Measurements from ENCODE around the gene SSTR3.

Gene SSTR3

DNA sequence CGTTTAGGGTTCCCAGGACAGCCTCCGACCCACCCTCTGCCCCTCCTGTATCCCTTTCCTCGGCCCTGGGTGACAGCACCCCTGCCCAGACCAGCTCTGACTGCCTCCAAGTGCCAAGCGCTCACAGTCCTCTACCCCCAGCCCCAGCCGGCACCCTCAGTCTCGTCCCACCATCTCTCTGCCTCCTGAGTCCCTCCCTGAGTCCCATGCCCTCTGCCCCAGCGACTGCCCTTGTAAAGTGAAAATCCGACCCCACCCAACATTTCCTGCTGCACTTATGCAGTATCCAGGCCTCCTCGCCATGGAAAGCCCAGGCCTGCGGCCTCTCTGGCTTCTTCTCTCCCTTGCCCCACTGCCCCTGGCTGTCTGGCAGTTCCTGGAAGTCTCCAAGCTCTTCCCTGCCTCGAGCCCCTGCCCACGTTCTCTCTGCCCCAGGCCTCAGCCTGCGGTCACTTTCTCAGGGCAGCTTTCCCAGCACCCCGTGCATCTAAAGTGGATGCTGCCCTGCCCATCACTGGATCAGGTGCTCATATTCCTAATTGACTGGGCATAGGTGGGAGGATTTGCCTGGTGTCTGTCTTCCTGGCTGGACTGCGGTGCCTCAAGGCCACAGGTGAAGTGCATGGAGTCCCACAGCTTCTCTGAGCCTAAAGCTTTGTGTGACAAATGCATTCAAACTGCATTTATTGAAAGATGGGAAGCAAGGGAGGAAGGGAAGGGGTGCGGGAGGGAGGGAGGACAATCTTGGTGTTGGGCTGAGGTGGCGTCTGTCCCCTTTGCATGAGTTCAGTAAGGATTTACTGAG lies 44.9 kb downstream of the SSTR3 start:
- DNase-seq (ENCODE audit: low read depth), result no peak

DNA sequence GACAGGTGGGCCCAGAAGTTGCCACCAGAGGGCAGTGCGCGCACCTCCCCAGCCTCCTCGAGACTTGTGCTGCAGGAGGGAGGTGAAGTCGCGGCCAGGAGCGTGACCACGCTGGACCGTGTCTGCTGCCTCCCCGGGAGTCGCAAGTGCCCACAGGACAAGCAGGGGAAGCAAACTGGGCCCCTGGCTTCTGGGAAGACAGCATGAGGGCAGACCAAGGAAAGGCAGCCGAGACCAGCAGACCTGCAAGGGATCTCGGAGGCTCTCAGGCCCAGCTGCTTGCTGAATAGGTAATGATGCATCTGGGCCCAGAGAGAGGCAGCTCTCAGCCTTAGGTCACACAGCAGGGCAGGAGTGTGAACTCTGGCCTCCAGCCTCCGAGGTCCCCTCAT lies 45.6 kb downstream of the SSTR3 start:
- peak; percentile 83 for DNase-seq (ENCODE audit: low read depth)

GRCh38 chr22:37165940-37166674 lies 46.2 kb downstream of the SSTR3 start:
- no peak for DNase-seq (ENCODE audit: low read depth)

DNA sequence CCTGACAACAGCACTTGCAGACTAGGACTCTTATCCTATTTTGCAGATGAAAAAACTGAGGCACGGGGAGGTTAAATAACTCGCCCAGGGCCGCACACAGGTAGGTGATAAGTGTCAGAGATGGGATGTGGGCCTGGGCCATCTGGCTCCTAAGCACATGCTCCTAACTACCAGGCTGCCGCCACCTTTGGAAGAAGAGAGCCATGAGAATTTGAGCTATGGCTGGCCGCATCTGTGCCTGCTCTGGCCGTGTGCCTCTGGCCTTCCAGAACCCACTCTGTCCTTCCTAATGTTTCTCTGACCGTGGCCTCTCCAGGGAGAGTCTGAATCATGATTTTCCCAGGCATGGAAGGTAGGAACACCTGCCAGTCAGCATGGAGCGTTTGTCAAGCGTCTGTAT lies 47.2 kb downstream of the SSTR3 start:
- no peak for DNase-seq (ENCODE audit: low read depth)

DNA sequence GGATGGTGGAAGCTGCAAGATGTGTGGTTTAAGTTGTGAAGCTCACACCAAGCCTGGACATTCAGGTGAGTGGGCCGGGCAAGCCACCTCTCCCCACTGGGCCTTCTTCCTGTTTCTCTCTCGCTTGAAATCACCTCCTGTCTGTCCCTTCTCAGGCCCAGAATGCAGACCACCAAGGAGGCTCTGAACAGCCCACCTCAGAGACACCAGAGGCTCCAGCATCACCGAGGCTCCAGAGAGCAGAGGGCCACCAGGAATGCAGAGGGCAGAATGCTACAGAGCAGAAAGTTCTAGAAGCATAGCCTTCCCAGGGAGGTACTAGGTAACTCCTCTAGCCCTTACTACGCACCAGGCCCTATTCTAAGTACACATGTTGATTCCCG lies 47.8 kb downstream of the SSTR3 start:
- DNase-seq (ENCODE audit: low read depth), result no peak

DNA sequence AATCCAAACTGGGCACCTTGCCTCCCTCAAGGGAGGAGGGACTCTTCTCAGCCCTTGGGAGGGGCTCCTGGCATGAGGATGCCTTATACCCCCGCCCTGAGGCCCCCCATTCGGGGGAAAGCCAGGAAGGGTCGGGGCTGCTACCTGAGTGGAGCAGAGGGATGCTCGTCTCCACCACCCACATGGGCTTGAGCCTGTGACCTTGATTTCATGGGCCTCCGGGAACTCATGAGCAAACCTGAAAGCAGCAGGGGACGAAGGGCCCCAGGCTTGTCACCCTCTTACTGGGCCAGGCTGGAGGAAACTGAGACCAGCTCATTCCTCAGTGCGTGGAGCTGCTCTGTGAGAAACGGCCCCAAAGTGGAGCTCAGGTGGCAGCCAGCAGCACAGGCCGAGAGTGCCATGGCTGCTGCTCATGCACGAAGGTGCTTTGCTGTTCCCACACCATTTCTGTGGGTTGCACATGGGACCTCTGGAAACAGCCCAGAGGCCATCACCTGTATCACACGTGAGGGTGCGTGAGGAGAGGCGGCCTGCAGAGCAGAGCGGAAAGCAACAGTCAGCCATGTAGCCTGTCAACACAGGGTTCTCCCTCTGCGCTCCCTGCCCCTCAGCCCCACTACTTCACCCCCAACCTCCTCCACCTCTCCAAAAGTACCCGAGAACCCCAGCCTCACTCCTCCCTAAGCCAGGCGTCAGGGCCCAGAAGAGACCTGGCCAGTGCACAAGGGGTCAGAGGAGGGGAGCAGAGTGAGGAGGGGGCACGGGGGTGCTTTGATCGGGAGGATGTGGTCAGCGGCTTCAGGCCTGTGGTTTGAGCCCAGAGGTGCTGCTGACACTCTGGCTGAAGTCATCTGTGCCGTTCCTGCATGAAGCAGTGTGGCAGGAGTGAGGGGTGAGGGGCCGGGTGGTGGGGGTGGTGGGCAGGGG lies 48.4 kb downstream of the SSTR3 start:
- peak; percentile 81 for DNase-seq (ENCODE audit: low read depth)

GRCh38 chr22:37163096-37163489 lies 49.2 kb downstream of the SSTR3 start:
- DNase-seq (ENCODE audit: low read depth), result no peak

GRCh38 chr22:37162221-37163095 lies 49.8 kb downstream of the SSTR3 start:
- peak; percentile 73 for DNase-seq (ENCODE audit: low read depth)

DNA sequence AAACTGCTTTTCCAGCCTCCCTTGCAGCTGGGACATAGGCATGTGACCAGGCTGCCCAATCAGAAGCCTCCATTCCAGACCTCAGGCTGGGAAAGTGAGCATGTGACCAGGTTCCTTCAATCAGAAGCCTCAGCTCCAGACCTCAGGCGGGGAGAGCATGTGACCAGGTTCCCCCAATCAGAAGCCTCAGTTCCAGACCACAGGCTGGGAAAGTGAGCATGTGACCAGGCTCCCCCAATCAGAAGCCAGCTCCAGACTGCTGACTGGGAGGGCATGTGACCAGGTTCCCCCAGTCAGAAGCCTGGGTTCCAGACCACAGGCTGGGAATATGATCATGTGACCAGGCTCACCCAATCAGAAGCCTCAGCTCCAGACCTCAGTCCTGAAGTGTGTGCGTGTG lies 50.8 kb downstream of the SSTR3 start:
- no peak for DNase-seq (ENCODE audit: low read depth)

DNA sequence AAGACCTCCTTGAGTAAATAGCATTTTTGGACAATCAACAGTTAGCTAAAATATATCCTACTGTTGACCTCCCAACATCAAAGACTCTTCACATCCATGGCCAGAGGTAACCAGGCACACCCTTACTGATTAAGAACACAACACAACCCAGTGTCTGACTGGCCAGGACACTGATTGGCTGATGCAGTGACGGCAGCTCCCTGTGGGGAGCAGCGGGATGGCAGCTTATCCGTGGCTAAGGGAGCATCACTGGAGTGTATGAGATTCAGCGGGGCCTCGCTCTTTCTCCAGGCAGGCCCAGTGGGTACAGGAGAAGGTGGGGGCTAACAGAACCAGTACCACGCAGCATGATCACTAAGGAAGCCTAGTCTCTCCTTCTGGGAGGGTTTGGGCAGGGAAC lies 52.2 kb downstream of the SSTR3 start:
- no peak for DNase-seq (ENCODE audit: low read depth)

DNA sequence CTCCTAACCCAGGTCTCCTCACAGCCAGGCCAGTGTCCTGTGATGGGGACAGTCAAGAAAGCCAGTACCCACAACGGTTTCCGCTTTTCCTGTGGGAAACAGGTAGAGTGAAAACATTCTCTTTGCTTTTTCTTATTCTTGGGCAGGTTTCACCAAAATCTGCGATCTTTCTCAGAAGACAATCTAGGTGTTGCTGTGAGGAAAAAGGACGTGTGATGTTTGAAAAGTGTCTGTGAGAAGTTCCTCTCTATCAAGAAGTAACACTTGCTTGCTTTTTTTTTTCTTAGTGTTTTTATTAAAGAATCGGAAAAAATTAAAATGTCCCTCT lies 53.4 kb downstream of the SSTR3 start:
- no peak for DNase-seq (ENCODE audit: low read depth)

DNA sequence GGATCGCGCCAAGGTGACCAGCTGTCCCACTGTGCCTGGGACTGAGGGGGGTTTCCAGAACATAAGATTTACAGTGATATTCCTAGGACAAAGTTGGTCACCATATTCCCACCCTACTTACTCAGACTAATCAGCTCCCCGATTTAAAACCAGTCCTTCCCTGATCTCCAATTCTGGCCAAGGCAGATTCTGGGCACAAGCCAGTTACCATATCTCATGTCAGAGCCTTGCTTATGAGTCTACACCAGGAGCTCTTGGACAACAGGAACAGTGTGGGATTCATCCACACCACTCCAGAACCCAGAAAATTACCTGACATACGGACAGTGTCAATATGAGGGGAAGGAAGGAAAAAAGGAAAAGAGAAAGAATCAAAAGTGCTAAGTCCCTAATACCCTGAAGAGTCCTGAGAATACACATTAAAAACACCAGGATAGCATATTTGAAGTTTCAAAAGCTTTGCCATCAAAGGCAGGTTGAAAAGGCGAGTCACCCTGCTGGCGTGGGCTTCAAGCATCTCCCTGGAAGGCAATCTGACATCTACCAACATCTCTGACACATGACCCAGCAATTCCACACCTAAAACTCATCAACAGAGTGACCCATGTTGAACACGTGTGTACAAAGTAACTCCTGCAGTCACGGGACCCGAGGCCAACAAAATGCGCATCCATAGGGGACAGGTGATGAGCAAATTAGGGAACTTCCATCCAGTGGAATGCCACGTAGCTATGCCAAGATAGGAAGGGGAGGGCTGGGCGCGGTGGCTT lies 54.6 kb downstream of the SSTR3 start:
- DNase-seq (ENCODE audit: low read depth), result no peak

- no peak for DNase-seq (ENCODE audit: low read depth)
Observed at GRCh38 chr22:37156686-37157435, 55.4 kb downstream of the SSTR3 start.

DNA sequence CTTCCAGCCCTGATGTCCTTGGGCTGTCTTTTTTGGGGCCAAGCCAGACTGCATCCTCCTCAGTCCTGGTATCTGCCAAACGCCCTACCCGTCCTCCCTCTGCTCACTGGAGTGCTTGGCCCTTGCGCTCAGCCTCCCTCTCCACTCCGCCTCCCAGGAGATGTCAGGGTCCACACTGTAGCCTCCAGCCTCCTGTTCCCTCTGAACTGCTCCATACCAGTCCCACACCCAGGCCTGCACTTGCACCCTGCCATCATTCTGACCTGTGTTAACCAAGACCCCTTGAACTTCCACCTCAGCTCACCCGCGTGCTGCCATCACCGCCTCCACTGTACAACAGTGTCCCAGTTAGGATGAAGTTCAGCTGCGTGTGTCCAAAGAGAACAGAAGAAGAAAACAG lies 56.3 kb downstream of the SSTR3 start:
- no peak for DNase-seq (ENCODE audit: low read depth)

DNA sequence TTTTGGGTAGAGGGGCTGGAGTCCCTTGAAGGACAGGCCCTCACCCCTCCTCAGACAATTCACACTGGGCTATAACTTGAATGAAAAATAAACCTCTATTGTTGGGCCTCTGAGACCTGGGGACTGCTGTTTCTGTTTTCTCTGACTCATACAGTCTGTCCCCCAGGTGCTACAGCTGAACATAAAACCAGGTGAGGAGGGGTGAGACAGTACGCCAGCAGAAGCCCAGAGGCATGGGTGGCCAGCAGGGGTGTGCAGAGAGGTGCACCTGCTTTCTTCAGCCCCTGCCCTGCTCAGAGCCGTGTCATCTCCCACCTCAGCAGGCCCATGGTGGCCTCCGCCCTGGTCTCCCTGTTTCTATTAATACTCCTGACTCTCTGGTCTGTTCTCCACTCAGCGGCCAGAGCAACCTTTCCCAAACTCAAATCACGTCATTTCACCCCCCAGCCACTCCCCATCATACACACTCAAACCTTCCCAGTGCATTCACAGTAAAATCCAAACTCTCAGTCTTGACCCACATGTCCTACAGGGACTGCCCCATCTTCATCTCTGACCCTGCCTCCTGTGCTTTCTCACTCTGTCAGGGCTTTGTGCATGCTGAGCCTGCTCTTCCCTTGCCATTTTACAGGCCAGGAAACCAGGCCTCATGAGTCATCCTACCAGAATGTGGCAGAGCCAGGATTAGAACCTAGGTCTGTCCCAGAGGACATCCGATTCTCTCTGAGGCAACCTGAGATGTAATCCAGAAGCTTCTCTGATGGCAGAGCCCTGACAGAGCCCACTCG lies 57.2 kb downstream of the SSTR3 start:
- no peak for DNase-seq (ENCODE audit: low read depth)

All from activated T-cell treated with anti-CD3 and anti-CD28 coated beads for 48 hours (primary cell).